GM20000 (cell line): Measurements from ENCODE around the gene ECE1.

Experiments used
- DNase-seq: peaks from one replicate; pipeline ENCODE4 v3.0.0; 2012; ENCODE audit warnings: low spot score
- TF ChIP-seq, protein P1 (sequence below): IDR thresholded peaks from 2 replicates; pipeline ENCODE4 v1.5.1; 2012; ENCODE audit warnings: mild to moderate bottlenecking, control low read depth; ENCODE audit errors: extremely low read depth, missing control alignments

ECE1 gene

DNA sequence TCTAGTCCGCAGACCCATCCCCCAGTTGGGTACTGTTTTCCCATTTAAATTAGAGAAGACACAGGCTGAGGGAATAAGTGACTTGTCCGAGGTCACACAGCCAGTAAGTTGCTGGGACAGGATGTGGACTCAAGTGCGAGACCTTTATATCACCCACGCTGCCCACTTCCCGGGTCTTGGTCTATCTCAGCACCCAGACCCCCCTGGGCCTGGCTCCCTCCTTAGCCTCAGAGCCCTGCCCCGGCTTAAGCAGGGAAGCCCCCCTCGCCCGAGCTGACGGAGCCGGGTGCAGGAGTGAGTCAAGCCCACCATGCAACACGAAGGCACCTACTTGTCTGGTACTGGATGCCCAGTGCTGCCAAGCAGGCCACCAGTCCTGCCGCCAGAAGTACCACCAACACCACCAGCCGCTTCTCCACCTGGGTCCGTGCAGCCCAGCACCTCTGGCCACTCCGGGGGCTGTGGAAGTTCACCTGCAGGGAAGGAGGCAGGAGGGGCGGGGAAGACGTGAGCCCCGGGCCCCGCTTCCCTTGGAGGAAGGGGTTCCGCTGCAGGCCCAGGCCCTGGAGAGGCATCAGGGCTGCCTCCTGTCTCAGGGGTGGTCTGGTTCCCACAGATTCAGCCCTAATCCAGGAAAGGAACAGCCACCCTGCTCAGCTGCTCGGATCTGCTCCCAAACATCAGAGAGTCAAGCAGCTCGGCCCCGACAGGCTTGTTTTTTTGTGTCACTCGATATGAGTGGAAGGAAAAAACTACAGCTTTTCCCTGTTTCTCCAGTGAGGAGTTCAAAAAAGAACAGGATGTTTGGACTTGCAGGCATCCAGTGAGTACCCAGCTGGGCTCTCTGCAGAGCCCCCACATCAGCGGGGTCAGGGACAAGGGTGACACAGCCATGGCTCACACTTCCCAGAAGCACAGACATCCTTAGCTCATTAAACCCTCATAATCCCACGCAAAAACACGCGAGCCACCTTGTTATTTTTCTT is 11.1 kb downstream of the ECE1 start:
- DNase-seq, result no peak
- TF ChIP-seq, protein P1, sequence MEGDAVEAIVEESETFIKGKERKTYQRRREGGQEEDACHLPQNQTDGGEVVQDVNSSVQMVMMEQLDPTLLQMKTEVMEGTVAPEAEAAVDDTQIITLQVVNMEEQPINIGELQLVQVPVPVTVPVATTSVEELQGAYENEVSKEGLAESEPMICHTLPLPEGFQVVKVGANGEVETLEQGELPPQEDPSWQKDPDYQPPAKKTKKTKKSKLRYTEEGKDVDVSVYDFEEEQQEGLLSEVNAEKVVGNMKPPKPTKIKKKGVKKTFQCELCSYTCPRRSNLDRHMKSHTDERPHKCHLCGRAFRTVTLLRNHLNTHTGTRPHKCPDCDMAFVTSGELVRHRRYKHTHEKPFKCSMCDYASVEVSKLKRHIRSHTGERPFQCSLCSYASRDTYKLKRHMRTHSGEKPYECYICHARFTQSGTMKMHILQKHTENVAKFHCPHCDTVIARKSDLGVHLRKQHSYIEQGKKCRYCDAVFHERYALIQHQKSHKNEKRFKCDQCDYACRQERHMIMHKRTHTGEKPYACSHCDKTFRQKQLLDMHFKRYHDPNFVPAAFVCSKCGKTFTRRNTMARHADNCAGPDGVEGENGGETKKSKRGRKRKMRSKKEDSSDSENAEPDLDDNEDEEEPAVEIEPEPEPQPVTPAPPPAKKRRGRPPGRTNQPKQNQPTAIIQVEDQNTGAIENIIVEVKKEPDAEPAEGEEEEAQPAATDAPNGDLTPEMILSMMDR, result no peak

DNA sequence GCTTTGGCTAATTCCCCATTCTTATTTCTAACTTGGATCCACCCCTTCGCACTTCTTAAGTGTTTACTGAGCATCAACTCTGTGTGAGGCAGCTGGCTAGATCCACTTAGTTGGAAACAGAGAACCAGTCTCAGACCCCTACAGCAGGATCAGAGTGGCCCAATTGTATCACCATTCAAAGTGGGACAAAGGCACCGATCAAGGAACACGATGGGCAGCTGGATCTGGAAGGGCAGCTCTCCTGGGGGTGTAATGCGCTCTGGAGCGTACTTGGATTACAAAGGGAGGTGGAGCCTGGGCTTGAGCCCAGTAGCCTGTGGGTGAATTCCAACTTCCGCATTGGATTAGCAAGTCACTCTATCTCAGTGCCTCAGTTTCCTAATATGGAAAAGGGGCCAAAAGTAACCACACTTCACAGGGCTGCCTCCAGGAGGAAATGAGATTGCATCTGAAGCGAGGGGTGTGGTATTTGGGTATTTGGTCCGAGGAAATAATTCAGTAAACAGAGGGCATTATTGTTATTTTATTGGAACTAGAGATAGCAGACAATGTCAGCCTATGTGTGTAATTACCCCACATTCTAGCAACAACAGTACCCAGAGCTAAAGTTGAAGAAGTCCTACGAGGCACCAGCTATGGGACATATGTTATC is 11.9 kb downstream of the ECE1 start:
- TF ChIP-seq, protein P1, result no peak
- no peak for DNase-seq

DNA sequence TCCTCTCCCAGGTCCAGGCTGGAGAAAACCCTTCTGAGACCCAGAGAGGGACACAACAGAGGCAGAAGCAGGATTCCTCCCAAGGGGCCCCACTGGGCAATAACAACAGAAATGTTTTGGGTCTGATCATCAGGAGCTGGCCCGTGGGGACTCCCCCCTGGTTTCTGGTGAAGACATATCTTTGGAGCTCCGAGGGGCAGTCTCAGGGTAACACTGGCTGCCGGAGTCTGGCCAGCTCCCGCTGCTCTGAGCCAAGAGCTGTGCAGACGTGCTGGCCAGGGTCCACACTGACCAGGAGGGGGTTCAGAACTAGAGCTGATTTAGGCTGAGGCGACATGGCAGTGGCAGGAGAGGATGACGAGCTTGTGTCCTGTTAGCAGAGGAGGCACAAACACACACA is 13.1 kb downstream of the ECE1 start:
- DNase-seq, result no peak
- TF ChIP-seq, protein P1, result no peak

DNA sequence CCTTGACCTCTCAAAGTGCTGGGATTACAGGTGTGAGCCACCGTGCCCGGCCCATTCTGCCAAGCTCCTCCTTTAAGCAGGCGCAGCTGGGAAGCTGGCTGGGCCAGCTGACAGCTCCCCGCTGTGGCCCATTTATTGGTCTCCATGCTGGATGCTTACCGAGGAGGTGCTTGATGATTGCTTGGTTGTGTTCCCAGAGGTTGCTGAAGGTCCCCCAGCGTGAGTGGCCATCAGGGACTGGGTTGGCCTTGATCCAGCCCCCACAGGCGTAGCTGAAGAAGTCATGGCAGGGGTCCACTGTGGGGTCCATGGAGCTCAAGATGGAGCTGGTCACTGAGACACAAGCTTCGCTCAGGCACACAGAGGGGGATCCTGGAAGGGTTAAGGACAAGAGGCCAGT is 17.7 kb downstream of the ECE1 start:
- no peak for DNase-seq
- TF ChIP-seq, protein P1, result no peak

GRCh38 chr1:21271550-21271949 is 18.7 kb downstream of the ECE1 start:
- DNase-seq, result no peak
- TF ChIP-seq, protein P1, result no peak

DNA sequence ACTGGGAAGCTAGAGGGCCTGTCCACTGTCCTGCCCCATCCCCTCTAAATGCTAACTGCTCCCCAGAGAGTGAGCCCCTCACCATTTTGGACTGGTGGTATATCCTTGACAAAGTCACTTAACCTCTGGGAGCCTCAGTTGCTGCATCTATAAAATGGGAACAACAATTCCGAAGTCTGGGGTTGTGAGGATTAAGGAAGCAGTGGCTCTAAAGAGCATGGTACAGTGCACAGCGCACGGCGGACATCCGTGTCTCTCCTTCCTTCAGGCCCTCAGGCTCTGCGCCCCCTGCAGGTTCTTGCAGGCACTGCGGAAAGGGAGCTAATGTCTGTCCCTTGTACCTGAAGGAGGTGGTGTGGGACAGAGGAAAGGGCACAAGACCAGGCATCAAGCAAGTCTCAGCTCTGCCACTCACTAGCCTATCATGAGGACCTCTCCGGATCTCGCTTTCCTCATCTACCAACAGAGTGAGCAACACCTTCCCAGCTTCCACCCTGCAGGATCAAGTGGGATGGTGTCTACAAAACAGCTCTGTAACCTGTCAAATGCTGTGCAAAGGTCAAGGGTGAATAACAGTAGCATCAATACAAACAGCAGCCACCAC is 20.1 kb downstream of the ECE1 start:
- DNase-seq, result peak; percentile 82
- TF ChIP-seq, protein P1, result peak; percentile 92
